DND-41 (cell line): ENCODE results near the gene MX2.

ENCODE experiments used
- CTCF ChIP-seq: IDR thresholded peaks from 2 replicates; pipeline ENCODE4 v1.5.1; 2012; ENCODE audit warnings: borderline replicate concordance, low read length, moderate library complexity, mild to moderate bottlenecking; ENCODE audit not compliant: poor library complexity, severe bottlenecking; ENCODE audit errors: extremely low read depth
- EZH2 ChIP-seq: IDR thresholded peaks from 3 replicates; pipeline ENCODE4 v1.6.1; 2012; ENCODE audit warnings: borderline replicate concordance, low read depth, mild to moderate bottlenecking, moderate library complexity, low read length, inconsistent platforms; ENCODE audit not compliant: severe bottlenecking

- TF ChIP-seq EZH2 (no peak), CTCF (no peak)
Observed at GRCh38 chr21:41433566-41433965, 71.7 kb downstream of the MX2 start.
